Prostate gland (tissue), 2 donors: ENCODE measurements around the gene TLR4.

Source experiments
- CTCF ChIP-seq, 4 experiments: fragments of 200-600 bp in 2 of 4; fragments of 450-650 bp in 2 of 4; sonication (generic) in 2 of 4; IDR thresholded peaks; 1 replicate in 3 of 4; 2 replicates in 1 of 4; pipeline ENCODE4 v1.5.1; 2016 to 2019; ENCODE audit warnings: antibody characterized with exemption in 4 of 4, mild to moderate bottlenecking in 2 of 4, moderate library complexity in 2 of 4
- POLR2A ChIP-seq: fragments of 450-650 bp; IDR thresholded peaks from one replicate; pipeline ENCODE4 v1.6.1; 2016; ENCODE audit warnings: antibody characterized with exemption, mild to moderate bottlenecking
- POLR2AphosphoS5 ChIP-seq: sonication (generic); formaldehyde crosslinking; IDR thresholded peaks from one replicate; pipeline ENCODE4 v1.6.1; 2017; ENCODE audit warnings: antibody characterized with exemption

- TF ChIP-seq CTCF (IDR thresholded peaks at IDR 0.05): no peak
- no peak for TF ChIP-seq POLR2A
- no peak for TF ChIP-seq POLR2AphosphoS5
Observed at GRCh38 chr9:117703537-117703936, 666 bp upstream of the TLR4 start.
